Fibroblast of lung (primary cell): ENCODE data around the gene NEK7.

Experiments used
- EZH2 ChIP-seq: IDR thresholded peaks from 2 replicates; pipeline ENCODE4 v1.5.1; 2012; ENCODE audit warnings: low read length, control low read depth, mild to moderate bottlenecking; ENCODE audit errors: missing control alignments
- TF ChIP-seq, protein P1 (sequence below), 2 donors: IDR thresholded peaks in 1 of 2; conservative IDR thresholded peaks in 1 of 2; 1 replicate in 1 of 2; 2 replicates in 1 of 2; pipeline ENCODE4 v1.5.1; 2011 to 2012; ENCODE audit warnings: low read length in 2 of 2, control low read depth in 1 of 2, inconsistent platforms in 1 of 2, low read depth in 1 of 2, mild to moderate bottlenecking in 1 of 2

DNA sequence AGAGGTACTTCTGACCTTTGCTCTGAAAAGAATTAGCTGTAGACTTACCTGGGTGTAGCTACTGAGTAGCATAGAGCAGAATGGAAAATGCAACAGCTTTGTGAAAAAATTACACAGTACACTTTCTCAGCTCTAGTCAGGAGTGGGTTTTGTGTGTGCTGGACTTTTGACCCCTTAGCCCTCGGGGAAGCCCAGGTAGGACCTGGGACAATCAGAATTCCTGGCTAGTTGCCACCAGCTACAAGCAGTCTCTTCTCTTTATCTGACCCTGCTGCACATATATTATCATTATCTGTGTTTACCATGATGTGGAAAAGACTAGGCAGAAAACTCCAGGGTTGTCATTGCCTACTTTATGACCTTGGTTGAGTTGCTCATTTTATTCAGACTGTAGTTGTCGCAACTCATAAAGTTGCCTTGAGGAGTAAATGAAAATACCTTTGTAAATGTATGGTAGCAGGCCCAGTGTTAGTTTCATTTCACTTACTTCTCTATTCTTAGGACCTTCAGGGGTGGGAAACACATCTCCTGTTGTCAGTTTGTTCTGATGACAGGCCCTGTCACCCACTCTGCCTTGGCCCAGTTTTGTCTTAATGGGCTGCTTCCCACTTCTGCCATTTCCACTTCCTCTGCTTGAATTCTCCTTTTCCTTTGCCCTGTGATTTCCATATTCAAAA is 5.4 kb downstream of the NEK7 start:
- TF ChIP-seq, protein P1, sequence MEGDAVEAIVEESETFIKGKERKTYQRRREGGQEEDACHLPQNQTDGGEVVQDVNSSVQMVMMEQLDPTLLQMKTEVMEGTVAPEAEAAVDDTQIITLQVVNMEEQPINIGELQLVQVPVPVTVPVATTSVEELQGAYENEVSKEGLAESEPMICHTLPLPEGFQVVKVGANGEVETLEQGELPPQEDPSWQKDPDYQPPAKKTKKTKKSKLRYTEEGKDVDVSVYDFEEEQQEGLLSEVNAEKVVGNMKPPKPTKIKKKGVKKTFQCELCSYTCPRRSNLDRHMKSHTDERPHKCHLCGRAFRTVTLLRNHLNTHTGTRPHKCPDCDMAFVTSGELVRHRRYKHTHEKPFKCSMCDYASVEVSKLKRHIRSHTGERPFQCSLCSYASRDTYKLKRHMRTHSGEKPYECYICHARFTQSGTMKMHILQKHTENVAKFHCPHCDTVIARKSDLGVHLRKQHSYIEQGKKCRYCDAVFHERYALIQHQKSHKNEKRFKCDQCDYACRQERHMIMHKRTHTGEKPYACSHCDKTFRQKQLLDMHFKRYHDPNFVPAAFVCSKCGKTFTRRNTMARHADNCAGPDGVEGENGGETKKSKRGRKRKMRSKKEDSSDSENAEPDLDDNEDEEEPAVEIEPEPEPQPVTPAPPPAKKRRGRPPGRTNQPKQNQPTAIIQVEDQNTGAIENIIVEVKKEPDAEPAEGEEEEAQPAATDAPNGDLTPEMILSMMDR (conservative IDR thresholded peaks at IDR 0.05 in 1 of 2, IDR thresholded peaks at IDR 0.05 in 1 of 2; ENCODE audit: low read depth in 1 of 2, low read length in 2 of 2): no peak
- TF ChIP-seq EZH2: no peak
